Myocyte (in vitro differentiated cells): ENCODE data around the gene PTGDS. TPM values are rescaled to one million over a fixed set of nuclear protein-coding genes. Genes with fewer than 3 reads are reported as not detected.

Source experiments
- DNase-seq: peaks from one replicate; pipeline ENCODE4 v3.0.0-alpha.2; 2012; ENCODE audit warnings: low read depth
- total RNA-seq: library from RNA; depleted of rRNA; stranded (reverse); fragments of >200 nt; gene quantifications from 2 replicates; pipeline ENCODE4 v1.2.3, GENCODE V29; 2014

The PTGDS gene
- total RNA-seq, 1 donor from 2014 or later = 126 TPM

DNA sequence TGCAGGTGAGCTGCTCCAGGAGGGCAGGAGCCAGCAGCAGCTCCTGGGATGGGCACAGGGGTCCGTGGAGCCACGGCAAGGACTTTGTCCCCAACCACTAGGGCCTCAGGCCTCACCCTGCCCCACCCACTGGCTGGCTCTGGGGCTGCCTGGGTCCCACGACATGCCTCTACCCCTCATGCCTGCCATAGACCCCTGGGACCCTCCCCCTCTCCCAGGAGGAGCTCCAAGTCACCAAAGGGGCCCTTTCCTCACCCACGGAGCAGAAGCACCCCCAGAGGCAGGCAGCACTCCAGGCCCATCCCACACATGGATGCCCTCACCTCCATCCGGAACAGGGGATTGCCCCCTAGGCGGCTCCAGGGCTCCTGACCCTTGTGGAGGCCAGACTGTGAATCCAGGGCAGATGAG lies 44.3 kb downstream of the PTGDS start:
- no peak for DNase-seq

DNA sequence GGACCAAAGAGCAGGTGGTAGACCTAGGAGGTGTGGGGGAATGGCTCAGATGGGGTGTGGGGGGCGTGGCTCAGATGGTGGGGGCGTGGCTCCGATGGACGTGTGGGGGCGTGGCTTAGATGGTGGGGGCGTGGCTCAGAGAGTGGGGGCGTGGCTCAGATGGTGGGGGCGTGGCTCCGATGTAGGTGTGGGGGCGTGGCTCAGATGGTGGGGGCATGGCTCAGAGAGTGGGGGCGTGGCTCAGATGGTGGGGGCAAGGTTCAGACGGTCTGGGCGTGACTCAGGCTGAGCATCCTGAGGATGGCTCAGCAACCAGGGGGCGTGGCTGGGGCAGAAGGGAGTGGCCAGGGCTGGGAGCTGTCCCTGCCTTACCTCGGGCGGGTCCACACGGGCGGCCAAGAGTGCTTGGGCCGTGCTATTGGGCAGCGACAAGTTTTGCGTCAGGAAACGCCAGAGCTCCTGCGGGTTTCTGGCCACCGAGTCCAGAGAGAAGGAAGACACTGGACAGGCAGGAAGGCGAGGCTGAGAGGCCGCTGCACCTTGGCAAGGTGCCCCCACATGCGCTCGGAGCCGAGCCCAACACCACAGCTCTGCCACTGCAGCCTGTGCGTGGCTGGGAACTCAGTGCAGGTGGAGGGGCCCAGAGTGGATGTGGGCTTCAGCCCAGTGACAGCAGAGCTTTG lies 44.8 kb downstream of the PTGDS start:
- DNase-seq = no peak

DNA sequence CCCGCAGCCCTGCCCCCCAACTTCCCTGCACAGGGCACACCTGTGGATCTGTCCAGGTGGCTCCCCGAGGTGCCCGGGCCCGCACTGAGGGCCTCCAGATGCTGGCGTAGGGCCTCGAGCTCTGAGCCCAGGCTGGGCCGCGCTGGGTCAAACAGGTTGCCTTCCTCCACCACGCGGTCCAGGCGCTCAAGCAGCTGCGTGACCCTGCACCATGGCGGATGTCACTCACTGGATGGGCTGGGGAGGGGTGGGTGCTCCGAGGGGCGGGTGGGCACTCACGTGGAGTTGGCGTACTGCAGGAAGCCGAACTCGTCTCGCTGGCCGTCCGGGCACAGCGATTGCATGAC lies 45.3 kb downstream of the PTGDS start:
- DNase-seq = no peak

GRCh38 chr9:137023157-137023556 lies 45.9 kb downstream of the PTGDS start:
- no peak for DNase-seq

DNA sequence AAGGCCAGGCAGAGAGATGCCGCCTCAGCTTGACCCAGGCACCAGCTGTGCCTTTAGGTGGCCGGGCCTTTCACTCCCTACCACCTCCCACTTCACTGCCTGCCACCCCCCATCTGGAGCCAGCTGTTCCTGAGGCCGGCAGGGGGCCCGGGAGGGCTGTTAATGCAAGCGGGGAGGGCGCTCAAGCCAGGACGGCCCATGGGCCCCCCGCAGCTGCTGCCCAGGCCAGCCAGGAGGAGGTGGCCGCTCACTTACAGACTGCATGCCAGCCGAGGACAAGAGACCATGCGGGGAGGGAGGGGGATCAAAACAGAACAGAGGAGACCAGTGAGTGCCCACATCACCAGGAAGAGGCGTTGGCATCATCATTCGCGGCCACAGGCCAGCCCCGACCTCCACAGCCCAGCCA lies 46.3 kb downstream of the PTGDS start:
- no peak for DNase-seq

GRCh38 chr9:137025517-137025966 lies 48.2 kb downstream of the PTGDS start:
- no peak for DNase-seq

GRCh38 chr9:137026384-137026783 lies 49.1 kb downstream of the PTGDS start:
- DNase-seq = no peak

GRCh38 chr9:137026828-137027227 lies 49.5 kb downstream of the PTGDS start:
- DNase-seq = no peak

DNA sequence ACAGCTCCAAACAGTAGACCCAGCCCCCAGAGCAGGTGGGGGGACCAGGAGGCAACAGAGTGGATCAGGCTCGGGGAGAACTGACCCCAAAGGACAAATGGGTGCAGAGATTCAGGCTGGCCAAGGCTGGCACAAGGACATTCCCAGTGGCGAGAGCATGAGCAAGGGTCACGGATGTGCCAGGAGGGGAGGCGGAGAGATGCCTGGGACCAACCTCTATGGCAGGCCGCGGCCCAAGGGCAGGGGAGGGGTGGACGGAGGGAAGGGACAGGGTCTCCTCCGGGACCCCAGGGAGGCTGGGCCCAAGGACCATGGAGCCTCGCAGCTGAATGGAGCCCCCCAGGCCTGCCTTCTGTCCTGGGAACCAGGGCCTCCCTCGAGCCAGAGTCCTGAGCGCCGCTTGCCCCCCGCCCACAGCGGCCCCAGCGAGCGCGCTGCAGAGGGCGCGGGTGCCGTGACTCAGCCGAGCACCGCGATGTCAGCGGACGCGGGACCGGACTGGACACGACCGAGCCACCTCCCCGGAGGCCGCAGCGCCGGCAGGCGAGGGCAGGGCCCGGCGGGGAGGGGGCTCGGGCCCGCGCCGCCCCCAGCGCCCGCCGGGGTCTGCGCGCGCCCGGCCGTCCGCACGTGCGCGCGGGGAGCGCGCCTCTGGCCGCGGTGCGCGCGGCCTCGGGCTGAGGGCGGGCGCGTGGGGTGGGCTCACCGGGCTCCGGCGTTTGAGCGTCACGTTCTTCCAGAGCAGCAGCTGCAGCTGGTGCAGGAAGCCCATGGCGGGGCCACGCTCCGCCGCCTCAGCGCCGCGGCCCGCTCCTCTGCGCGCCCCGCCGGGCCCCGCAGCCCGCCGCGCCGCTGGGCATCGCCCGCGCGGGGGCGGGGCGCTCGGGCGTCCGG lies 50.3 kb downstream of the PTGDS start, which contains the start of gene ABCA2:
Gene ABCA2, minus strand, starts transcription at position 869 of the 894 bp plus-strand sequence. Its CDS starts 97 bp downstream, at position 772.
- peak; percentile 26 for DNase-seq

DNA sequence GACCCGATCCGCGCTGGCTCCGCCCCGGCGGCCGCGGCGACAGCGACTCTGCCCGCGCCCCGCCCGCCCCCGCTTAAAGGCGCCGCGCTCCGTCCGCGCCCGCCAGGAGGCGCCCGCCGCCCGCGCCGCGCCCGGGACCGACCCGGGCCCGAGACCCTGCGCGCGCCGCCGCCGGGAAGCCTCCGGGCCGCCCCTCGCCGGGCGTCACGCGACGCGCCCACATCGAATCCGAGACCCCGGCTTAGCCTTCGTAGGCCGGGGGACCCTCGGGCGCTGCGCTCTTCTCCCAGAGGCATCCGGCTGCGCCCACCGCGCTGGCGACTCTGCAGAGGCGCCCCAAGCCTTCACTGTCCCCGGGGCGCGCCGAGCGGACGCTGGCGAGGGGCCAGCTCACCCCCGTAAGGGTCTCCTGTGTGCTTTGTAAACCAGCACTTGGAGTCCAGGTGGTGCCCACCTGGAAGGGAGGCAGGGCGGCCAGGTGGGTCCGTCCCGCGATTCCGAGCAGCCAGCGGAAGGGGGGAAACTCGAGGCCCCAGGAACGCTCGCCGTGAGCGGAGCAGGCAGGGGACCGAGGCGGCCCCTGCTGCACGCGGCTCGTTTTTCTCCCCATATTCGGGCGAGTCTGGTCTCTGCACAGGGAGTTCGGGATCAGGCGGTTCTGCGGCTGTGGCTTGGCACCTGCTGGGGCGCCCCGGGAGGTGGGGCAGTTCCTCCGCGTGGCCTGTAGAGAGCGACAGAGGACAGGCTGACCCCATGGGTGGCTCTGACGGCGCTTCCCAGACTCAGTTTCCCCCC lies 51.2 kb downstream of the PTGDS start:
- peak; percentile 59 for DNase-seq

DNA sequence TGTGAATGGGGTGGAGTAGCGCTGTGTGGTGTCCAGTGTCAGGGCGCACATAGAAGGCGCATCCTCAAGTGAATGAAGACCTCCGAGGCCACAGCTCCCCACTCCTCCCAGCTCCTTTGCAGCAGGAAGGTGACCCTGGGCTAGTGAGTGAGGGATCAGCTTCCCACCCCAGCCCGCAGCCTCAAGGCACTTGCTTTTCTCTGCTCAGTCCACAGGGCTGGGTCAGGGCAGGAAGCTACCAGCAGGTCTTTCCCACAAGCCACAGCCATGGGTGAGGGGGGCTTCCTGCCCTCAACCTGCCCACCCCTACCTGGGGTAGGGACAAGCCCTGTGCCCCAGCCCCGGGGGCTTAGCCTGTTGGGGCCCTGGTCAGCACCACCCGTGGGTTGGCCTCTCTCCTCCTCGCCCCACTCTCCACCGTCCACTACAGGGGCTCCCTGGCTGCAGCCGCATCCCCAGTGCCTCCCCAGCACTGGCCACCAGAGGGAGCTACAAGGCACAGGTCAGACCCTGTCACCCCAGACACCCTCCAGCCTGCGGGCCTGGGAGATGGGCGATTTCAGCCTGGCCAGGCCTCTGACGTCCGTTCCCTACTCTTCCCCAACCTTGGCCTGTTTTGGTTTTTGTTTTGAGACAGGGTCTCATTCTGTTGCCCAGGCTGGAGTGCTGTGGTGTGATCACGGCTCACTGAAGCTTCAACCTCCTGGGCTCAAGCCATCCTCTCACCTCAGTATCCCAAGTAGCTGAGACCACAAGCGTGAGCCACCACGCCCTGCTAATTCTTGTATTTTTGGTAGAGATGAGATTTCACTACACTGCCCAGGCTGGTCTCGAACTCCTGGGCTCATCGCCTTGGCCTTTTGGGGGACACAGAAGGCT lies 52.0 kb downstream of the PTGDS start:
- DNase-seq = peak; percentile 76

- no peak for DNase-seq
These were observed 52.7 kb downstream of the PTGDS start for GRCh38 chr9:137030006-137030405.

- no peak for DNase-seq
These were observed 53.5 kb downstream of the PTGDS start for GRCh38 chr9:137030538-137031527.

Other genes with a start within 250 kb of the PTGDS start
- not detected in 2 replicates for gene LCN10, start 234.6 kb upstream of the PTGDS start, total RNA-seq
- not detected in 2 replicates for gene LCN6, start 229.0 kb upstream of the PTGDS start, total RNA-seq
- 0.21 TPM in 1 of 2 replicates, not detected in the other for gene LCN8, start 219.3 kb upstream of the PTGDS start, total RNA-seq
- not detected in 2 replicates for gene LCN15, start 213.0 kb upstream of the PTGDS start, total RNA-seq
- 63.9 and 81.6 TPM in 2 replicates for gene TMEM141, start 186.2 kb upstream of the PTGDS start, total RNA-seq
- gene CCDC183, start 181.2 kb upstream of the PTGDS start, total RNA-seq = 0.70 and 3.4 TPM in 2 replicates
- gene RABL6, start 169.6 kb upstream of the PTGDS start, total RNA-seq = 94.2 and 122 TPM in 2 replicates
- gene AJM1, start 135.0 kb upstream of the PTGDS start, total RNA-seq = 2.7 and 6.5 TPM in 2 replicates
- gene PHPT1, start 128.1 kb upstream of the PTGDS start, total RNA-seq = 106 and 131 TPM in 2 replicates
- gene MAMDC4, start 125.2 kb upstream of the PTGDS start, total RNA-seq = 2.9 and 3.4 TPM in 2 replicates
- 353 and 413 TPM in 2 replicates for gene EDF1, start 111.2 kb upstream of the PTGDS start, total RNA-seq
- gene TRAF2, start 91.0 kb upstream of the PTGDS start, total RNA-seq = 7.0 and 31.0 TPM in 2 replicates
- 170 and 196 TPM in 2 replicates for gene FBXW5, start 32.8 kb upstream of the PTGDS start, total RNA-seq
- gene C8G, start 32.3 kb upstream of the PTGDS start, total RNA-seq = 0.88 TPM in 1 of 2 replicates, not detected in the other
- gene LCN12, start 25.2 kb upstream of the PTGDS start, total RNA-seq = 0.10 and 0.27 TPM in 2 replicates
- 5.0 and 13.8 TPM in 2 replicates for gene LCNL1, start 5.5 kb downstream of the PTGDS start, total RNA-seq
- gene PAXX, start 14.9 kb downstream of the PTGDS start, total RNA-seq = 57.3 and 67.3 TPM in 2 replicates
- gene CLIC3, start 19.1 kb downstream of the PTGDS start, total RNA-seq = not detected in 2 replicates
- 21.1 and 26.3 TPM in 2 replicates for gene ABCA2, start 50.7 kb downstream of the PTGDS start, total RNA-seq
- not detected in 2 replicates for gene FUT7, start 54.6 kb downstream of the PTGDS start, total RNA-seq
- 4.8 TPM in 2 replicates for gene NPDC1, start 68.7 kb downstream of the PTGDS start, total RNA-seq
- gene ENTPD2, start 76.6 kb downstream of the PTGDS start, total RNA-seq = 0.13 and 0.68 TPM in 2 replicates
- gene SAPCD2, start 93.1 kb downstream of the PTGDS start, total RNA-seq = 1.9 and 4.7 TPM in 2 replicates
- gene UAP1L1, start 100.0 kb downstream of the PTGDS start, total RNA-seq = 40.2 and 46.4 TPM in 2 replicates
- gene MAN1B1, start 109.5 kb downstream of the PTGDS start, total RNA-seq = 75.5 and 76.6 TPM in 2 replicates
- gene DPP7, start 137.2 kb downstream of the PTGDS start, total RNA-seq = 132 and 142 TPM in 2 replicates
- 0.05 TPM in 1 of 2 replicates, not detected in the other for gene GRIN1, start 161.7 kb downstream of the PTGDS start, total RNA-seq
- gene LRRC26, start 192.5 kb downstream of the PTGDS start, total RNA-seq = not detected in 2 replicates
- gene TMEM210, start 194.6 kb downstream of the PTGDS start, total RNA-seq = not detected in 2 replicates
- 28.7 and 30.6 TPM in 2 replicates for gene ANAPC2, start 211.1 kb downstream of the PTGDS start, total RNA-seq
- gene SSNA1, start 211.2 kb downstream of the PTGDS start, total RNA-seq = 143 and 158 TPM in 2 replicates
- 19.5 and 25.3 TPM in 2 replicates for gene TPRN, start 223.2 kb downstream of the PTGDS start, total RNA-seq
- 39.2 and 48.4 TPM in 2 replicates for gene TMEM203, start 228.1 kb downstream of the PTGDS start, total RNA-seq
- gene NDOR1, start 228.2 kb downstream of the PTGDS start, total RNA-seq = 6.1 and 10.5 TPM in 2 replicates
- gene RNF208, start 244.7 kb downstream of the PTGDS start, total RNA-seq = 0.21 and 0.36 TPM in 2 replicates
- 1.4 and 2.0 TPM in 2 replicates for gene CYSRT1, start 247.7 kb downstream of the PTGDS start, total RNA-seq
- gene RNF224, start 250.0 kb downstream of the PTGDS start, total RNA-seq = not detected in 2 replicates